ENCODE data around the gene GUCY2C.

GRCh38 chr12:14647028-14647750 lies 49.2 kb downstream of the GUCY2C start:
- TF ChIP-seq CTCF (conservative IDR thresholded peaks at IDR 0.05; ENCODE audit: low read depth, low read length) = no peak
- no peak for TF ChIP-seq EZH2 (IDR thresholded peaks at IDR 0.05; ENCODE audit: low read length, unreplicated experiment)
- TF ChIP-seq EZH2phosphoT487 (IDR thresholded peaks at IDR 0.05; ENCODE audit: borderline replicate concordance, low read length) = no peak
